Spleen (tissue), 7 donors: ENCODE results near the gene REPS2.

Source experiments
- CTCF ChIP-seq, 11 experiments: fragments of 200-600 bp in 7 of 11; fragments of 450-650 bp in 4 of 11; sonication (generic) in 4 of 11; IDR thresholded peaks in 8 of 11; conservative IDR thresholded peaks in 3 of 11; 1 replicate in 7 of 11; 2 replicates in 4 of 11; pipeline versions ENCODE4 v1.4.0 to v1.8.0; 2016 to 2021; ENCODE audit warnings: antibody characterized with exemption in 11 of 11, inconsistent platforms in 4 of 11, mild to moderate bottlenecking in 1 of 11
- POLR2AphosphoS5 ChIP-seq, 3 donors: sonication (generic); formaldehyde crosslinking; IDR thresholded peaks; one replicate each; pipeline ENCODE4 v1.5.1; 2017; ENCODE audit warnings: antibody characterized with exemption in 3 of 3
- donor health status: DM: no; HTN: no; CAD: no; lungs with moderate emphysema.
- donor health status: DM: no; HTN: no; CAD: no.
- donor health status: DM: no; HTN: no; CAD: no.

- TF ChIP-seq CTCF (IDR thresholded peaks at IDR 0.05 in 8 of 11, conservative IDR thresholded peaks at IDR 0.05 in 3 of 11), result no peak
- TF ChIP-seq POLR2AphosphoS5 (IDR thresholded peaks at IDR 0.05), result no peak
Observed at GRCh38 chrX:17030580-17031270, 84.3 kb downstream of the REPS2 start.
